ENCODE data around the gene FRMD1. TPM values are rescaled to one million over a fixed set of nuclear protein-coding genes. Genes with fewer than 3 reads are reported as not detected.
A peak's percentile ranks its signal among the peaks of the same experiment; 100 is the strongest.

FRMD1 gene
- total and polyA plus RNA-seq, 2 donors (not counting 3 experiments of a cell fraction or from before 2014, with no cell fraction given): not detected

DNA sequence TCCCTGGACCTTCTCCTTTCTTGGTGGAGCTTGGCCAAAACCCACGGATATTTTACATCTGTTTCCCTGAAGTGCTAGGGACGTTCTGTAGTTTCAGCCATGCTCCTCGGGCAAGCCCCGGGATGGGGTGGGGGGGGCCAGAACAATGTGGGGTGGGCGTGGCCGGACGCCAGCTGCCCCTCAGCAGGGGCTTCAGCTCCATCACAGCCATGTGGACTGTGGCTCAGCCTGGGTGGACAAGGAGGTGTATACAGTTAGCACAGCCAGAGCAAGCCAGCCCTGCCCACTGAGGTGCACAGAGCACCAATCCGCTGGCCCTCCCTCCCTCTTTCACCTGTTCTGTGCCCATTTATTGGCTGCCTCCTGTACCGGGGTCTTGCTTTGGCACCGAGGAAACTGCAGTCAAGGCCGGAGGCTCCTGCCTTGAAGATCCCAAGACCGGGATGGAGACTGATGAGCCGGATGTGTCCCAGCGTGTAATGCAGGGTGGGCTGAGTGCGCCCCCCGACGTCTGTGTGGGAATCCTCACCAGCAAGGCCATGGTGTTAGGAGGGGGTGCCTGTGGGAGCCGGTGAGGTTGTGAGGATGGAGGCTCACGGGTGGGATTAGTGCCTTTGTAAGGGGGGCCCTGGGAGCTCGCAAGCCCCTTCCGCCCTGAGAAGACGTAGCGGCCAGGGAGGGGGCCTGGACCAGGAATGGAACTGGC is 28.0 kb downstream of the FRMD1 start:
- BruUV-seq (replicated peaks): no TSS peak
- Histone ChIP-seq H3K4me3 (replicated peaks in 1 of 3; ENCODE audit: insufficient read depth in 1 of 3, low read depth in 1 of 3, low read length in 3 of 3) (no peak overlapping the region), H3K79me2 (ENCODE audit: control insufficient read depth, insufficient read depth, low read length) (no peaks in the 10 kb centered on the region), H3K9ac (replicated peaks; ENCODE audit: extremely low read depth, insufficient read depth, low read length) (no peak overlapping the region), H3K9me1 (replicated peaks; ENCODE audit: control insufficient read depth, extremely low read depth, insufficient read depth, low read length) (no peaks in the 10 kb centered on the region), H3K4me1 (ENCODE audit: control insufficient read depth, extremely low read depth, insufficient read depth, low read length) (no peaks in the 10 kb centered on the region), H4K20me1 (replicated peaks; ENCODE audit: control insufficient read depth, extremely low read depth, insufficient read depth, low read length) (no peaks in the 10 kb centered on the region), H3K36me3 (ENCODE audit: control insufficient read depth in 2 of 2, extremely low read depth in 1 of 2, insufficient read depth in 2 of 2, low read length in 2 of 2) (no peaks in the 10 kb centered on the region), H3K27ac (ENCODE audit: insufficient read depth, low read depth, low read length) (no peak overlapping the region), H3K27me3 (ENCODE audit: control insufficient read depth in 2 of 2, insufficient read depth in 2 of 2, low read length in 2 of 2) (no peaks in the 10 kb centered on the region), H3K4me2 (ENCODE audit: insufficient read depth, low read length) (no peak overlapping the region), H2AFZ (ENCODE audit: low read depth, low read length) (no peak overlapping the region), H3K9me3 (replicated peaks; ENCODE audit: control insufficient read depth, insufficient read depth, low read length) (no peaks in the 10 kb centered on the region)
- no peak for FAIRE-seq
- intact Hi-C loops (cut with micrococcal nuclease) (loop anchor here (1.0 to 5.0 kb wide), 2 partner anchors 81 to 143 kb away; no protein-coding TSS in a partner anchor), dilution Hi-C loops (cut with MboI; ENCODE audit: extremely low pct_ligation_motif_present, low sequenced_read_pairs) (no loop called here)
- POLR2A ChIA-PET: no interaction called here
- DNase-seq (ENCODE audit: low read depth, low spot score): no peak
- no peak for TF ChIP-seq FOS (IDR thresholded peaks at IDR 0.05; ENCODE audit: borderline replicate concordance, insufficient read depth, low read length)
- TF ChIP-seq, protein P1, sequence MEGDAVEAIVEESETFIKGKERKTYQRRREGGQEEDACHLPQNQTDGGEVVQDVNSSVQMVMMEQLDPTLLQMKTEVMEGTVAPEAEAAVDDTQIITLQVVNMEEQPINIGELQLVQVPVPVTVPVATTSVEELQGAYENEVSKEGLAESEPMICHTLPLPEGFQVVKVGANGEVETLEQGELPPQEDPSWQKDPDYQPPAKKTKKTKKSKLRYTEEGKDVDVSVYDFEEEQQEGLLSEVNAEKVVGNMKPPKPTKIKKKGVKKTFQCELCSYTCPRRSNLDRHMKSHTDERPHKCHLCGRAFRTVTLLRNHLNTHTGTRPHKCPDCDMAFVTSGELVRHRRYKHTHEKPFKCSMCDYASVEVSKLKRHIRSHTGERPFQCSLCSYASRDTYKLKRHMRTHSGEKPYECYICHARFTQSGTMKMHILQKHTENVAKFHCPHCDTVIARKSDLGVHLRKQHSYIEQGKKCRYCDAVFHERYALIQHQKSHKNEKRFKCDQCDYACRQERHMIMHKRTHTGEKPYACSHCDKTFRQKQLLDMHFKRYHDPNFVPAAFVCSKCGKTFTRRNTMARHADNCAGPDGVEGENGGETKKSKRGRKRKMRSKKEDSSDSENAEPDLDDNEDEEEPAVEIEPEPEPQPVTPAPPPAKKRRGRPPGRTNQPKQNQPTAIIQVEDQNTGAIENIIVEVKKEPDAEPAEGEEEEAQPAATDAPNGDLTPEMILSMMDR (IDR thresholded peaks at IDR 0.05; ENCODE audit: extremely low read depth in 1 of 2, insufficient read depth in 1 of 2, low read depth in 1 of 2, low read length in 2 of 2): peak; percentile 21 to 41
- CTCF ChIA-PET: no interaction called here

DNA sequence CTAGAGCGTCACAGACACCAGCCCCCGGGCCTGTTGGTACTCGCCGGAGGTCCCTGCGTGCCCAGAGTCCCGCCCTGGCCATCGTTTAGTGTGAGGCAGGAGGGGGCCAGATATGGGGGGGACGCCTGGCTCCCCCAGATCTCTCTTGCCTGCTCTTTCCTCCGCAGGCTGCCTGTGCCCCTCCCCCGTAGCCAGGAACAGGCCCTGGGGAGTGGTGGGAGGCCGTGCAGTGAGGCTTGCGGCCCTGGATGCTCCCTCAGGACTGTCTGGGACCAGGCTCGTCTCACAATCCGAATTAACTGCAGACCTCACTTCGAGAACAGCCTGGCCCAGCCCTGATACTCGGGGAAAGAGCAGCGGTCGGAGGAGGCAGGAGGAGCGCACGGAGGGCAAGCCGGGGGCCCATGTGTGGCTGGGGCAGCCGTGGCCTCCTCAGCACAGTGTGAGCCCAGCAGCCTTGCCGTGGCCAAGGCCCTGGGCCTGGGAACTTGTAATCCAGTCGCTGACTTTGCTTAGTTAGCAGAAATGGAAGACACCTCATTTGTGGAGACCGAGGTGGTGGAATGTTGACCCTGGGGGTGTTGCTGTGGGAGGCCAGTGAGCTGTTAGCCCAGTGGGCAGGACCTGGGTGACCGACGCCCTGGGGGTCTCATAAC is 28.7 kb downstream of the FRMD1 start:
- Histone ChIP-seq H3K4me1 (ENCODE audit: control insufficient read depth, extremely low read depth, insufficient read depth, low read length) (no peaks in the 10 kb centered on the region), H3K4me3 (replicated peaks in 1 of 3; ENCODE audit: insufficient read depth in 1 of 3, low read depth in 1 of 3, low read length in 3 of 3) (no peak overlapping the region), H3K9me3 (replicated peaks; ENCODE audit: control insufficient read depth, insufficient read depth, low read length) (no peaks in the 10 kb centered on the region), H4K20me1 (replicated peaks; ENCODE audit: control insufficient read depth, extremely low read depth, insufficient read depth, low read length) (no peaks in the 10 kb centered on the region), H3K79me2 (ENCODE audit: control insufficient read depth, insufficient read depth, low read length) (no peaks in the 10 kb centered on the region), H3K4me2 (ENCODE audit: insufficient read depth, low read length) (no peak overlapping the region), H3K27ac (ENCODE audit: insufficient read depth, low read depth, low read length) (no peak overlapping the region), H3K9me1 (replicated peaks; ENCODE audit: control insufficient read depth, extremely low read depth, insufficient read depth, low read length) (no peaks in the 10 kb centered on the region), H3K27me3 (ENCODE audit: control insufficient read depth in 2 of 2, insufficient read depth in 2 of 2, low read length in 2 of 2) (no peaks in the 10 kb centered on the region), H3K36me3 (ENCODE audit: control insufficient read depth in 2 of 2, extremely low read depth in 1 of 2, insufficient read depth in 2 of 2, low read length in 2 of 2) (no peaks in the 10 kb centered on the region), H2AFZ (ENCODE audit: low read depth, low read length) (no peak overlapping the region), H3K9ac (replicated peaks; ENCODE audit: extremely low read depth, insufficient read depth, low read length) (no peak overlapping the region)
- BruUV-seq (replicated peaks): no TSS peak
- POLR2A ChIA-PET: no interaction called here
- intact Hi-C loops (cut with micrococcal nuclease): loop anchor here (5.0 kb wide), 1 partner anchor 82 kb away; no protein-coding TSS in a partner anchor
- CTCF ChIA-PET: no interaction called here
- dilution Hi-C loops (cut with MboI; ENCODE audit: extremely low pct_ligation_motif_present, low sequenced_read_pairs): no loop called here
- FAIRE-seq (no peak), DNase-seq (ENCODE audit: low read depth, low spot score) (no peak)
- TF ChIP-seq POLR2A (IDR thresholded peaks at IDR 0.05; ENCODE audit: low read depth, low read length): no peak
- TF ChIP-seq, protein P1 (IDR thresholded peaks at IDR 0.05; ENCODE audit: extremely low read depth in 1 of 2, insufficient read depth in 1 of 2, low read depth in 1 of 2, low read length in 2 of 2): no peak
- TF ChIP-seq MYC (IDR thresholded peaks at IDR 0.05; ENCODE audit: low read depth, low read length): no peak
- TF ChIP-seq POLR2AphosphoS5 (IDR thresholded peaks at IDR 0.05; ENCODE audit: insufficient read depth, low read depth, low read length): no peak
- TF ChIP-seq, protein P2, sequence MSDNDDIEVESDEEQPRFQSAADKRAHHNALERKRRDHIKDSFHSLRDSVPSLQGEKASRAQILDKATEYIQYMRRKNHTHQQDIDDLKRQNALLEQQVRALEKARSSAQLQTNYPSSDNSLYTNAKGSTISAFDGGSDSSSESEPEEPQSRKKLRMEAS (IDR thresholded peaks at IDR 0.05; ENCODE audit: insufficient read depth, insufficient read length): no peak
- no peak for TF ChIP-seq FOS (IDR thresholded peaks at IDR 0.05; ENCODE audit: borderline replicate concordance, insufficient read depth, low read length)
- TF ChIP-seq GATA2 (IDR thresholded peaks at IDR 0.05; ENCODE audit: insufficient read depth, insufficient read length, low read depth, low read length): no peak
- no peak for TF ChIP-seq JUN (IDR thresholded peaks at IDR 0.05; ENCODE audit: borderline replicate concordance, insufficient read depth, insufficient read length, low read depth)
- no peak for TF ChIP-seq EZH2 (IDR thresholded peaks at IDR 0.05; ENCODE audit: borderline replicate concordance, low read depth, low read length, severe bottlenecking)
